Fibroblast of pulmonary artery (primary cell): ENCODE data around the gene RNASE13.

Experiments
- DNase-seq: peaks from one replicate; pipeline ENCODE4 v3.0.0-alpha.2; 2010; ENCODE audit warnings: low read depth
- H3K4me3 ChIP-seq: replicated peaks from 2 replicates; pipeline ENCODE4 v1.5.1; 2011; ENCODE audit warnings: low read depth, mild to moderate bottlenecking, control low read depth, low read length, moderate library complexity
- CTCF ChIP-seq: IDR thresholded peaks from 2 replicates; pipeline ENCODE4 v1.5.1; 2011; ENCODE audit warnings: mild to moderate bottlenecking, control low read depth, low read length, inconsistent platforms; ENCODE audit errors: missing control alignments

RNASE13 gene

GRCh38 chr14:21063479-21063878, 28.9 kb upstream of the RNASE13 start:
- TF ChIP-seq CTCF: no peak
- H3K4me3 ChIP-seq: no peak overlapping the region
- DNase-seq: peak; percentile 89

- no peak for TF ChIP-seq CTCF
- no peak overlapping the region for H3K4me3 ChIP-seq
- no peak for DNase-seq
Observed at GRCh38 chr14:21061347-21061668, 26.7 kb upstream of the RNASE13 start.

GRCh38 chr14:21060614-21061346, 26.2 kb upstream of the RNASE13 start:
- no peak for DNase-seq
- no peak for TF ChIP-seq CTCF

GRCh38 chr14:21059842-21060613, 25.4 kb upstream of the RNASE13 start:
- no peak overlapping the region for H3K4me3 ChIP-seq
- no peak for TF ChIP-seq CTCF
- DNase-seq: no peak

More at GRCh38 chr14:21060614-21061346, 26.2 kb upstream of the RNASE13 start:
- H3K4me3 ChIP-seq: no peak overlapping the region

GRCh38 chr14:21058903-21059302, 24.3 kb upstream of the RNASE13 start:
- DNase-seq: no peak
- H3K4me3 ChIP-seq: no peak overlapping the region
- TF ChIP-seq CTCF: no peak

GRCh38 chr14:21057803-21058675, 23.4 kb upstream of the RNASE13 start, which contains the start of gene RNASE8:
Gene RNASE8, plus strand, starts transcription at chr14:21057822. Its CDS starts 71 bp downstream, at chr14:21057893.
- H3K4me3 ChIP-seq: no peak within 1 kb of the TSS
- no peak for DNase-seq
- TF ChIP-seq CTCF: no peak
